Measurements from ENCODE around the gene RTP5.
"Not testable (repeated sequence)": the region's sequence is repeated elsewhere in the genome, so short reads cannot be mapped to it uniquely, and the experiment has no call there.

Gene RTP5

GRCh38 chr2:241902357-241902991 is 32.9 kb downstream of the RTP5 start:
- in situ Hi-C loops (cut with HindIII; ENCODE audit: low pct_ligation_motif_present, low sequenced_read_pairs), result no loop called here
- no peak for DNase-seq
- Histone ChIP-seq H3K36me3 (replicated peaks) (no peaks in the 10 kb centered on the region), H3K27ac (no peak overlapping the region), H3K4me3 (ENCODE audit: low read depth, low read length) (no peak overlapping the region), H3K27me3 (replicated peaks) (peaks cover 9% of the 10 kb centered on the region)
- TF ChIP-seq CTCF (IDR thresholded peaks at IDR 0.05; ENCODE audit: low read depth, low read length, missing control alignments), result no peak

- DNase-seq, result no peak
- in situ Hi-C loops (cut with HindIII; ENCODE audit: low pct_ligation_motif_present, low sequenced_read_pairs), result no loop called here
- H3K27me3 ChIP-seq (replicated peaks), result peaks cover 9% of the 10 kb centered on the region
- H3K36me3 ChIP-seq (replicated peaks), result no peaks in the 10 kb centered on the region
- H3K4me3 ChIP-seq (ENCODE audit: low read depth, low read length), result no peak overlapping the region
- H3K27ac ChIP-seq, result no peak overlapping the region
- TF ChIP-seq CTCF (IDR thresholded peaks at IDR 0.05; ENCODE audit: low read depth, low read length, missing control alignments), result no peak
Observed at GRCh38 chr2:241903121-241904010, 33.8 kb downstream of the RTP5 start.

- DNase-seq, result no peak
- Histone ChIP-seq H3K27me3 (replicated peaks) (peaks cover 9% of the 10 kb centered on the region), H3K36me3 (replicated peaks) (no peaks in the 10 kb centered on the region), H3K4me3 (ENCODE audit: low read depth, low read length) (no peak overlapping the region), H3K27ac (no peak overlapping the region)
- TF ChIP-seq CTCF (IDR thresholded peaks at IDR 0.05; ENCODE audit: low read depth, low read length, missing control alignments), result no peak
- in situ Hi-C loops (cut with HindIII; ENCODE audit: low pct_ligation_motif_present, low sequenced_read_pairs), result no loop called here
Observed at GRCh38 chr2:241904011-241904718, 34.6 kb downstream of the RTP5 start.

- peaks cover 7% of the 10 kb centered on the region for H3K27me3 ChIP-seq (replicated peaks)
- no peak overlapping the region for H3K27ac ChIP-seq
- TF ChIP-seq CTCF (IDR thresholded peaks at IDR 0.05; ENCODE audit: low read depth, low read length, missing control alignments), result no peak
- no peaks in the 10 kb centered on the region for H3K36me3 ChIP-seq (replicated peaks)
- no peak overlapping the region for H3K4me3 ChIP-seq (ENCODE audit: low read depth, low read length)
- in situ Hi-C loops (cut with HindIII; ENCODE audit: low pct_ligation_motif_present, low sequenced_read_pairs), result no loop called here
- no peak for DNase-seq
Observed at GRCh38 chr2:241904791-241905710, 35.5 kb downstream of the RTP5 start.

- Histone ChIP-seq H3K4me3 (ENCODE audit: low read depth, low read length) (no peak overlapping the region), H3K36me3 (replicated peaks) (no peaks in the 10 kb centered on the region), H3K27me3 (replicated peaks) (peaks cover 4% of the 10 kb centered on the region), H3K27ac (no peak overlapping the region)
- in situ Hi-C loops (cut with HindIII; ENCODE audit: low pct_ligation_motif_present, low sequenced_read_pairs), result no loop called here
- DNase-seq, result no peak
- no peak for TF ChIP-seq CTCF (IDR thresholded peaks at IDR 0.05; ENCODE audit: low read depth, low read length, missing control alignments)
Observed at GRCh38 chr2:241905716-241906377, 36.3 kb downstream of the RTP5 start.

- H3K27me3 ChIP-seq (replicated peaks); in situ Hi-C loops (cut with HindIII; ENCODE audit: low pct_ligation_motif_present, low sequenced_read_pairs); H3K4me3 ChIP-seq (ENCODE audit: low read depth, low read length); H3K36me3 ChIP-seq (replicated peaks); H3K27ac ChIP-seq; DNase-seq: not testable (repeated sequence)
Observed at GRCh38 chr2:241906378-241906770, 36.8 kb downstream of the RTP5 start.

Measured in brain microvascular endothelial cell (primary cell).